Stimulated activated naive B cell treated with anti-CD40 and anti-IgM and Interleukin-4, amounts not matched to agents 10 μg/mL and 1 μg/mL and 100 μg/mL, for 72 hours (primary cell): ENCODE measurements around the gene MAN2B2.

Source experiments
- ATAC-seq, 2 donors: fragments of 150-1000 bp; cut with Tn5 transposase; replicated peaks; 2 replicates each; pipeline ENCODE4 v1.10.0; 2021; ENCODE audit warnings: moderate library complexity in 1 of 2
- DNase-seq: peaks from one replicate; pipeline ENCODE4 v3.0.0; 2021
- H3K27ac Mint-ChIP-seq: one replicate; pipeline ENCODE4 v1.8.0; 2022; ENCODE audit warnings: mild to moderate bottlenecking, mixed read lengths
- H3K27me3 Mint-ChIP-seq, 2 donors: one replicate each; pipeline ENCODE4 v1.8.0; 2022; ENCODE audit warnings: mixed read lengths in 2 of 2
- H3K36me3 Mint-ChIP-seq, 2 donors: one replicate each; pipeline ENCODE4 v1.8.0; 2022; ENCODE audit warnings: mixed read lengths in 2 of 2, mild to moderate bottlenecking in 1 of 2
- H3K4me1 Mint-ChIP-seq, 2 donors: one replicate each; pipeline ENCODE4 v1.8.0; 2022; ENCODE audit warnings: mixed read lengths in 2 of 2, mild to moderate bottlenecking in 1 of 2
- H3K4me3 Mint-ChIP-seq, 2 donors: one replicate each; pipeline ENCODE4 v1.8.0; 2022; ENCODE audit warnings: mild to moderate bottlenecking in 2 of 2, mixed read lengths in 2 of 2, moderate library complexity in 1 of 2
- H3K9me3 Mint-ChIP-seq, 2 donors: one replicate each; pipeline ENCODE4 v1.8.0; 2022; ENCODE audit warnings: mixed read lengths in 2 of 2, mild to moderate bottlenecking in 1 of 2

Gene MAN2B2

DNA sequence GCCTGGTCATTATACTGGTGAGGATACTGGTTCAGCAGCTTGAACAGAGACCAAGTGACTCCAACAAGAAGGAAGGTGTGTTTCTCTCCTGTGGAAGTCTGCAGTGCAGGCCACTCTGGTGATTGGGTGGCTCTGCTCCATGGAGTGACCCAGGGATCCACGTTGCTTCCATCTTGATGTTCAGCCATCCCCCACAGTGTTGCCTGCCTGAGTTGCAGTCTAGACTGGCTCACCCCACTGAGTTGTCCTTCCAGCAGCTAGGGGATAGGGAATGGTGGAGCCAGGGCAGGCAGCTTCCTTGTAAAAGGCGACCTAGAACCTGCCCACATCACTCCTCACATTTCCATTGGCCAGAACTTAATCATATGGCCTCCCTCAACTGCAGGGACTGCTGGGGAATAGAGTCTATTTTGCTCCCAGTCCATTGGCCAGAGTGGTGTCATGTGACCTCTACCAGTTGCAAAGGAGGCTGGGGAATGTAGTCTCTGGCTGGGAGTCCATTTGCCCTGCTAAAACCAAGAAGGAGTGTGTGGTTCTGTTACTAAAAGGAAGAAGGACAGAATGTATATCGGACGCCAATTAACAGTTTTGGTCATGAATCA is 8.0 kb downstream of the MAN2B2 start:
- ATAC-seq (peak; percentile 60 to 69), DNase-seq (no peak)

DNA sequence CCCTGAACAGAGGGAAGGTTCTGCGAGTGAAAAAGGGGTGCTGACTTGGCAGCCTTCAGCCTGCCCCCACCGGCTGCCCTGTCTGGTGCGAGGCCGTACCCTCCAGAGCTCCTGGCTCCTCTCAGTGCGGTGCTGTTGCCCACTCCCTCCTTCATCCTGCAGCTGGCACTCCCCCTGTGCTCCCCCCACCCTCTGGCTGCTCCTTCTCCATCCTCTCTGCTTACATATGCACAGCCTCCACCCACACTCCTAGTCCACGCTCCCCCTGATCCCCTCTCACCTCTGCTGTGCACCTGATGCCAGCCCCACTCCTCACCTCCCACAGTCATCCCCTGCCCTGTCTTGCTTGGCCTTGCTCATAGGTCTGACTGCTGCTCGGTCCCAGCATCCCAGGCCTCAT is 9.9 kb downstream of the MAN2B2 start:
- peaks cover 4 to 8% of the 10 kb centered on the region in 2 donors for H3K9me3 Mint-ChIP-seq
- no peak for DNase-seq
- peaks cover 0 to 5% of the 10 kb centered on the region in 2 donors for H3K4me1 Mint-ChIP-seq
- no peaks in the 10 kb centered on the region for H3K27me3 Mint-ChIP-seq
- ATAC-seq, result no peak
- no peak overlapping the region for H3K27ac Mint-ChIP-seq
- H3K36me3 Mint-ChIP-seq, result peaks cover 69 to 72% of the 10 kb centered on the region in 2 donors
- H3K4me3 Mint-ChIP-seq, result no peak overlapping the region

More for the DNA sequence above, 8.0 kb downstream of the MAN2B2 start:
- Mint-ChIP-seq H3K27me3 (no peaks in the 10 kb centered on the region), H3K36me3 (peaks cover 78 to 81% of the 10 kb centered on the region in 2 donors), H3K9me3 (peaks cover 10 to 12% of the 10 kb centered on the region in 2 donors), H3K4me1 (peaks cover 2 to 5% of the 10 kb centered on the region in 2 donors), H3K27ac (peak overlapping the region; percentile 14), H3K4me3 (no peak overlapping the region)

DNA sequence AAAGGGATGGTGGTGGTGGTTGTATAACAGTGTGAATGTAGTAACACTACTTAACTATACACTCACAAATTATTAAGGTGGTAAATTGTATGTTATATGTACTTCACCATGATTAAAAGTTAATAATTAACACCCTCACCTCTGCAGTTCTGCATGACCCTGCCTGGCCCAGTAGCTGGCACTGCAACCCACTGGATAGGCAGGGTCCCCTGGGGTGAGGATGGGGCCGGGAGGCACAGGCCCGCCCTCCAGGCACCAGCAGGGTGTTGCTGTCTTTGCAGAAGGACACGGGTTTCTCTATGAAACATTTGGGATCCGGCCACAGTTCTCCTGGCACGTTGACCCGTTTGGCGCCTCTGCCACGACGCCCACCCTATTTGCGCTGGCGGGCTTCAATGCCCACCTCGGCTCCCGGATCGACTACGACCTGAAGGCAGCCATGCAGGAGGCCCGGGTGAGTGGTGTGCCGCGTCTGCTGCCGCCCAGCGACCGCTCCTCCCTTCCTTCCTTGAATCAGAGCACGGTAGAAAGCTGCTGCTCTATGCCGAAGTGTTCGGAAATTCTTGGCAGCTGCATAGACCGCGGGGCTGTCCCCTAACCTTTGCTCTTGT is 11.8 kb downstream of the MAN2B2 start:
- H3K27ac Mint-ChIP-seq, result no peak overlapping the region
- H3K4me3 Mint-ChIP-seq, result no peak overlapping the region
- no peaks in the 10 kb centered on the region for H3K27me3 Mint-ChIP-seq
- ATAC-seq (no peak), DNase-seq (no peak)
- peaks cover 6 to 14% of the 10 kb centered on the region in 2 donors for H3K4me1 Mint-ChIP-seq
- H3K9me3 Mint-ChIP-seq, result peaks cover 4 to 8% of the 10 kb centered on the region in 2 donors
- peaks cover 62 to 68% of the 10 kb centered on the region in 2 donors for H3K36me3 Mint-ChIP-seq

DNA sequence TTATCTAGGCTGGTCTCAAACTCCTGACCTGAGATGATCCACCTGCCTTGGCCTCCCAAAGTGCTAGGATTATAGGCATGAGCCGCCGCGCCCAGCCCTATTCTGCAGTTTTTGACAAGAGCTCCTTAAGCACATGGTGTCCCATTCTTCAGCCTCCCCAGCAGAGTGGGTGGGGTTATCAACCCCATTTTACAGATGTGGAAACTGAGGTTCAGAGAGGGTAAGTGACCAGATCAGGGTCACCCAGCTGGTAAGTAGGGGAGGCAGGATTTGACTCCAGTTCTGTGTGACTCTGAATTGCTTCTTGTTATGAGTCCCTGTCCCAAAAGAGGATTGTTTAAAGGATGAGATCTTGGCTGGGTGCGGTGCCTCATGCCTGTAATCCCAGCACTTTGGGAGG is 14.5 kb downstream of the MAN2B2 start:
- H3K36me3 Mint-ChIP-seq, result peaks cover 41 to 50% of the 10 kb centered on the region in 2 donors
- no peak for DNase-seq
- ATAC-seq, result no peak
- H3K27me3 Mint-ChIP-seq, result no peaks in the 10 kb centered on the region
- H3K4me1 Mint-ChIP-seq, result peaks cover 6 to 18% of the 10 kb centered on the region in 2 donors
- H3K9me3 Mint-ChIP-seq, result peaks cover 3 to 4% of the 10 kb centered on the region in 2 donors
- H3K4me3 Mint-ChIP-seq, result no peak overlapping the region
- H3K27ac Mint-ChIP-seq, result no peak overlapping the region

DNA sequence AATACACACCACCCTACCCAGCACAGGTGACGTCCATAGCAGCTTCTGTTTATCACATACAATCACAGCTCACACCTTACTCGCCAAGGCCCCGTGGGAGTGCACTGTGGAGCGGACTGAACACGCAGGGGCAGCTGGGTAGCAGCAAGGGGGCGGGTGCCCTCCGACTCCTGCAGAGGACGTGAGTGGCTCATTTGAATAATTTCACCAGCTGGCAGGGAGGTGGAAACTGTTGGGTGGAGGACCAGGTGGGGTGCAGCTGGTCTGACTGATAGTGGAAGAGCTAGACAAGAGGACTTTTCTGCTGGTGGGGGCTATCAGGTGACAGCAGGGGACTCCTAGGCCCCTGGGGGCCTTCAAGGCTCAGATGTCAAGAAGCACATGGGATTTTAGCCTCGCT is 16.3 kb downstream of the MAN2B2 start:
- Mint-ChIP-seq H3K27ac (peak overlapping the region; percentile 71), H3K4me1 (peaks cover 11 to 18% of the 10 kb centered on the region in 2 donors), H3K27me3 (no peaks in the 10 kb centered on the region), H3K9me3 (no peaks in the 10 kb centered on the region), H3K4me3 (no peak overlapping the region), H3K36me3 (peaks cover 38 to 45% of the 10 kb centered on the region in 2 donors)
- ATAC-seq, result peak; percentile 85
- DNase-seq, result peak; percentile 29

DNA sequence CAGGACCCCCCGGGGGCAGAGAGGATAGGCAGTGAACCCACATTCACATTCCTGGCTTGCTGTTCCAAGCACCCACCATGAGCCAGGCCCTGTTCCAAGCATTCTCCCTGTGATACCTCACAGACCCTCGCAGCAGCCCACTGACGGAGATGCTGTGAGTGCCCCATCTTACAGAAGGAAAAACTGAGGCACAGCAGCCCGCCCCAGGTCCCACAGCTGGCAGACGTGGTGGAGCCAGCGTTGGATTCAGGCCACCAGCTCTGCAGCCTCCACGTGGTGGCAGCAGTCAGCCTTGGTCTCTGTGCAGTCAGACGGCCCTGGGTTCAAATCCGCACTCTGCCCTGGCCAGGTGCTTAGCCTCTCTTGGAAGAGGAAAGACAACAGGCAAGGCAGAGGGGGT is 16.8 kb downstream of the MAN2B2 start:
- H3K27me3 Mint-ChIP-seq, result no peaks in the 10 kb centered on the region
- no peak for DNase-seq
- ATAC-seq, result no peak
- H3K36me3 Mint-ChIP-seq, result peaks cover 43 to 50% of the 10 kb centered on the region in 2 donors
- H3K4me3 Mint-ChIP-seq, result no peak overlapping the region
- H3K4me1 Mint-ChIP-seq, result peaks cover 11 to 18% of the 10 kb centered on the region in 2 donors
- no peaks in the 10 kb centered on the region for H3K9me3 Mint-ChIP-seq
- peak overlapping the region; percentile 71 for H3K27ac Mint-ChIP-seq

DNA sequence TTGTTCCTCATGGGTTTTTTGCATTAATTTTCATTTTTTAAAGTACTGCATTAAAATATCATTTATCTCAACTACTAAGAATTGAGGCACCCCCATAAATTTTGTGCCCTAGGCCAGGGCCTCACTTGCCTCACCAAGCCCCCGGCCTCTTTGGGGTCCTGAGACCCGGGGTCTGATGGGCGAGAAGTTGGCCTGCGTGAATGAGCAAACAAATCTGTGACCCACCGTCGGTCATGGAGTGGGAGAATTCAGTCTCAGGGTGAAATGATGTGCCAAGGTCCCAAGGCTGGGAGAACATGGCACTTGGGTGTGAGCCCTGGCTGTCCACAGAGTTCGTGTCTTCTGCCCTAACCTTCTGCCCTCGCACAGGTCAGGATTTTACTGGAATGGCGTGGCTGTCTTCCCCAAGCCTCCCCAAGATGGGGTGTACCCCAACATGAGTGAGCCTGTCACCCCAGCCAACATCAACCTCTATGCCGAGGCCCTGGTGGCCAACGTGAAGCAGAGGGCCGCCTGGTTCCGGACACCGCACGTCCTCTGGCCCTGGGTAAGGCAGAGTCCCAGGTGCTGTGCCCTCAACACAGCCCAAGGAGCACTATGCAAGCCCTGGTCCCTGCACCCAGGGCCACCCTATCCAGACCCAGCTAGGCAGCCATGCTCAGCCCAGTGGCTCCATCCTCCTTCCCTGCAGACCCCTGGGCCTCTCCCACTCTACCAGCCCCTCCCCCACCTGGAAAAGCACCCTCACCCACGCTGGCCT is 18.0 kb downstream of the MAN2B2 start:
- DNase-seq (no peak), ATAC-seq (no peak)
- H3K4me1 Mint-ChIP-seq, result peaks cover 11 to 18% of the 10 kb centered on the region in 2 donors
- H3K27ac Mint-ChIP-seq, result no peak overlapping the region
- no peak overlapping the region for H3K4me3 Mint-ChIP-seq
- H3K36me3 Mint-ChIP-seq, result peaks cover 46 to 47% of the 10 kb centered on the region in 2 donors
- H3K9me3 Mint-ChIP-seq, result no peaks in the 10 kb centered on the region
- no peaks in the 10 kb centered on the region for H3K27me3 Mint-ChIP-seq

DNA sequence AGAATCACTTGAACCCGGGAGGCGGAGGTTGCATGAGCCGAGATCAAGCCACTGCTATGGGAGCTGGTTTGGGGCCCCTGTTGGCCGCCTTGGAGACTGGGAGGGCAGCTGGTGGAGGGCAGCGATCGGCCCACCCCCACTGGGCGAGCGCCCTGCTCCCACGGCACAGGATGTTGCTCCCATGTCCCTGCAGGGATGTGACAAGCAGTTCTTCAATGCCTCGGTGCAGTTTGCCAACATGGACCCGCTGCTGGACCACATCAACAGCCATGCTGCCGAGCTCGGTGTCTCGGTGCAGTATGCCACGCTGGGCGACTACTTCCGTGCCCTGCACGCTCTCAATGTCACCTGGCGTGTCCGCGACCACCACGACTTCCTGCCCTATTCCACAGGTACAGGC is 19.4 kb downstream of the MAN2B2 start:
- Mint-ChIP-seq H3K4me1 (peaks cover 11 to 18% of the 10 kb centered on the region in 2 donors), H3K36me3 (peaks cover 49% of the 10 kb centered on the region in 2 donors), H3K27me3 (no peaks in the 10 kb centered on the region), H3K9me3 (no peaks in the 10 kb centered on the region), H3K27ac (no peak overlapping the region), H3K4me3 (no peak overlapping the region)
- DNase-seq, result no peak
- ATAC-seq, result no peak

DNA sequence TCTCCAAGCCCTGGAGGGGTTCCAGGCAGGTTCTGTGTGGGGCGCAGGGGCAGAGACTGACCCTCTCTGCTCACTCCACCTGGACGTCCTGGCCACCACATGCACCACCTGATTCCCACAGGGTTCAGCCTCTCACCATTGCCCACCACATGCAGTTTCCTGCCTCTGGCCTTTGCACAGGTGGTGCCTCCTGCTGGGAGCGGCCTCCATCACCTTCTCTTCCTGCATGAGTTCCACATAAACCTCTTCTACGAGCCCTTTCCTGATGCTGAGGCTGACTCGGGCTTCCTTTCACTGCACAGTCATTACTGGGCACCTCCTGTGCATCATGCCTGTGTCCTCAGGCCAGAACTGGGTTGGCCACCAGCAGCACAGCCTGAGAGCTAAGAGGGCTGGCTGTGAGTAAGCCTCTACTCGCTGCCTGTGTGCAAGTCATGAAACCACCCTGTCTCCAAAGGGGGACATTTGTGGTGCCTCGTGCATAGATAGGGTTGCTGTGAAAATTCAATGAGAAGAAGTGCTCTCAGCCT is 19.9 kb downstream of the MAN2B2 start:
- H3K27me3 Mint-ChIP-seq, result no peaks in the 10 kb centered on the region
- DNase-seq (no peak), ATAC-seq (no peak)
- peaks cover 11 to 18% of the 10 kb centered on the region in 2 donors for H3K4me1 Mint-ChIP-seq
- no peaks in the 10 kb centered on the region for H3K9me3 Mint-ChIP-seq
- peaks cover 46 to 51% of the 10 kb centered on the region in 2 donors for H3K36me3 Mint-ChIP-seq
- H3K27ac Mint-ChIP-seq, result peak overlapping the region; percentile 26
- no peak overlapping the region for H3K4me3 Mint-ChIP-seq

DNA sequence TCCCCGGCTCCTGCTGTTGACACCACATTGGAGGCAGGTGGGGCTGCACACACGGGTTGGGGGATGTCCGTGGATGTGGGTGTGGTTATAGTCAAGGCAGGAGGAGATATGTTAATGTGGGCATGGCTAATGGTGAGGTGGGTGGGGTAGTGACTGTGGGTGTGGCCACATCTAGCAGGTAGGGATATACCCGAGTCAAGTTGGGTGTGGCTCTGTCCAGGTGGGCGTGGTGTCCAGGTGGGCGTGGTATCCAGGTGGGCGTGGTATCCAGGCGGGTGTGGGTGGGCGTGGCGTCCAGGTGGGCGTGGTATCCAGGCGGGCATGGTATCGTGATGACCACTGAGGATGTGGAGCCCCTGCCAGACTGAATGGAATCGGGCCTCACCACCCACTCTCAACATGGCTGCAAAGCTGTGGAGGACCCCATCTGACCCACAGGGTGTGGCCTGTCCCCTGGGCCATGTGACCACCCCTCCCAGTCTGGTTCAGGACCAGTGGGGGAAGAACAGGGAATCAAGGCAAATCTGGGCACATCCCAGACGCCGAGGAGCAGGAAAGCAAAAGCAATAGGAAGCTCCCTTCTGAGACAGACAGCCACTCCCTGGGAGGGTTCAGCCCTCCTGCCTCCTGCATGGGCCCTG is 21.0 kb downstream of the MAN2B2 start:
- Mint-ChIP-seq H3K4me1 (peaks cover 9 to 10% of the 10 kb centered on the region in 2 donors), H3K36me3 (peaks cover 44 to 46% of the 10 kb centered on the region in 2 donors), H3K27ac (no peak overlapping the region), H3K27me3 (no peaks in the 10 kb centered on the region), H3K4me3 (no peak overlapping the region), H3K9me3 (no peaks in the 10 kb centered on the region)
- ATAC-seq (peak; percentile 25 to 45), DNase-seq (no peak)

DNA sequence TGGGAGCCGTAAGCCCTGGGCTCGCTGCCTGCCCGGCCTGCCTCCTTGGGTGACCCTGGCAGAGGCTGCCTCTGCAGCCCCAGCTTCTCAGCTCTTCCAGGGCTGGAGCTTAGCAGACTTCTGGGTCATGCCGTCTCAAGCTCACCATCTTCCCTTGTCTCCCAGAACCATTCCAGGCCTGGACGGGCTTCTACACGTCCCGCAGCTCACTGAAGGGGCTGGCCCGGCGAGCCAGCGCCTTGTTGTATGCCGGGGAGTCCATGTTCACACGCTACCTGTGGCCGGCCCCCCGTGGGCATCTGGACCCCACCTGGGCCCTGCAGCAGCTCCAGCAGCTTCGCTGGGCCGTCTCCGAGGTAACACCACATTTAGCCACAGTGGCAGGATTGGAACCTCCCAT is 22.0 kb downstream of the MAN2B2 start:
- H3K27ac Mint-ChIP-seq, result no peak overlapping the region
- H3K4me3 Mint-ChIP-seq, result no peak overlapping the region
- H3K4me1 Mint-ChIP-seq, result peaks cover 4 to 5% of the 10 kb centered on the region in 2 donors
- H3K36me3 Mint-ChIP-seq, result peaks cover 46 to 48% of the 10 kb centered on the region in 2 donors
- no peak for DNase-seq
- H3K27me3 Mint-ChIP-seq, result no peaks in the 10 kb centered on the region
- ATAC-seq, result no peak
- H3K9me3 Mint-ChIP-seq, result no peaks in the 10 kb centered on the region

DNA sequence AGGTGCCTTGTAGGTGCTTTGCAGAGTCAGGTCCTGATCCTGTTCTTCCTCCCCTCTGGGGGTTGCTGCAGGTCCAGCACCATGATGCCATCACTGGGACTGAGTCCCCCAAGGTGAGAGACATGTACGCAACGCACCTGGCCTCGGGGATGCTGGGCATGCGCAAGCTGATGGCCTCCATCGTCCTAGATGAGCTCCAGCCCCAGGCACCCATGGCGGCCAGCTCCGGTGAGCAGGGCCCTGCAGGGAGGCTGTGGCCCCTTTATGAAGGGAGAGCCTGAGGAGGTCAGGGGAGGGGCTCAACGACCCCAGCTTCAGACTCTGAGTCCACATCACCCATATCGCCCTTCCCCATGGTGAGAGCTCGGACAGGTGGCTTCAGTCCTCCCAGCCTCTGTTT is 23.1 kb downstream of the MAN2B2 start:
- ATAC-seq (no peak), DNase-seq (no peak)
- no peak overlapping the region for H3K27ac Mint-ChIP-seq
- H3K27me3 Mint-ChIP-seq, result no peaks in the 10 kb centered on the region
- peaks cover 55 to 57% of the 10 kb centered on the region in 2 donors for H3K36me3 Mint-ChIP-seq
- H3K4me1 Mint-ChIP-seq, result peaks cover 0 to 5% of the 10 kb centered on the region in 2 donors
- no peak overlapping the region for H3K4me3 Mint-ChIP-seq
- no peaks in the 10 kb centered on the region for H3K9me3 Mint-ChIP-seq

DNA sequence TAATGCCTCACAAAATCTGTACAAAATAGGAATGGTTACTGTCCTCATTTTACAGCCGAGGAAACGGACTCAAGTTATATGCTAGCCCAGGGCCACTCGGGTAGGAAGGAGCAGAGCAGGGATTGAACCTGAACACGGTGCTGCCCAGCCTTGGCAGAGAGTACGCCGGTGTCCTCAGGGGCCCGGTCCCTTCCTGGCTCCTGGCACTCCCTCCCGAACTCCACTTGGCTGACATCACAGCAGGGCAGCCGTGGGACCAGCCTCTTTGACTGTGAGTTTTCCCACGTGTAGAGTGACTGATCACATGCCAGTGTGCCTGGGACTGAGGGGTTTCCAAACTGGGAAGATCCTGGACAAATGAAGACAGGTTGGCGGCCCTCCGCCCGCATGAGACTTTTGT is 23.7 kb downstream of the MAN2B2 start:
- Mint-ChIP-seq H3K4me3 (no peak overlapping the region), H3K9me3 (peaks cover 2 to 3% of the 10 kb centered on the region in 2 donors), H3K36me3 (peaks cover 57 to 60% of the 10 kb centered on the region in 2 donors), H3K27ac (no peak overlapping the region), H3K4me1 (peaks cover 0 to 5% of the 10 kb centered on the region in 2 donors), H3K27me3 (no peaks in the 10 kb centered on the region)
- no peak for DNase-seq
- no peak for ATAC-seq

DNA sequence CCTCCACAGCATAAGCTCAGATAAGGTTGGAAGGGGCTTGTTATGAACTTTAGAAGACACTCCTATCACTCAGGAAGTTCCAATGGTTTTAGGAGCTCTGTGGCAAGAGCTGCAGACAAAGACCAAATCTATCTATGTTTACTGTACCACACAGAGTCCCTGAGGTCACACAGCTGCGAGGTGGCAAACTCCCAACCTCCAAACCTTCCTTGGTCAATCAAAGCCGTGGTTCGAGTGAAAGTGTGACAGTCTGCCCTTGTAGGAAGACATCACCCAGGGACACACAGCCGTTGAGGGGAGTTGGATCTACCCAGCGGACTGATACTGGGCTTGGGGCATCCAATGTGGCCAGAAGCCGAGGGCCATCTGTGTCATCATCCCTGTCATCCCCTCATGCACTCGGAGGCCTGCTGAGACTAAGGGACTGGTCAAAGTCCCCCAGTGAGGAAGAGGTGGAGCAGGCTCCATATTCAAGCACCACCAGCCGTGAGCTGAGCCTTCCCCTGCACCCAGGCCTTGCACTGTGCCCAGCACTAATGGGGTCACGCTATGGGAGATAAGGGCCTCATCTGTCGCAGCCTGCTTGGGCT is 26.8 kb downstream of the MAN2B2 start:
- DNase-seq, result no peak
- Mint-ChIP-seq H3K27me3 (no peaks in the 10 kb centered on the region), H3K4me3 (no peak overlapping the region), H3K27ac (peak overlapping the region; percentile 51), H3K4me1 (no peaks in the 10 kb centered on the region), H3K36me3 (peaks cover 69 to 75% of the 10 kb centered on the region in 2 donors), H3K9me3 (peaks cover 13 to 14% of the 10 kb centered on the region in 2 donors)
- ATAC-seq, result no peak
